Eye (tissue), 1 donor: ENCODE results near the gene EEFSEC.
"Not testable (repeated sequence)": the region's sequence is repeated elsewhere in the genome, so short reads cannot be mapped to it uniquely, and the experiment has no call there.

ENCODE experiments used
- DNase-seq: peaks from one replicate; pipeline ENCODE4 v3.0.0-alpha.2; 2015

Gene EEFSEC

GRCh38 chr3:128154354-128154753 lies 1.1 kb downstream of the EEFSEC start:
- not testable (repeated sequence) for DNase-seq

- DNase-seq, result no peak
Observed at GRCh38 chr3:128155616-128156360, 2.5 kb downstream of the EEFSEC start.

GRCh38 chr3:128160661-128161060 lies 7.4 kb downstream of the EEFSEC start:
- no peak for DNase-seq

GRCh38 chr3:128163432-128163831 lies 10.2 kb downstream of the EEFSEC start:
- no peak for DNase-seq

GRCh38 chr3:128166971-128167453 lies 13.7 kb downstream of the EEFSEC start:
- DNase-seq, result peak; percentile 43

GRCh38 chr3:128167646-128167972 lies 14.3 kb downstream of the EEFSEC start:
- no peak for DNase-seq

- peak; percentile 74 for DNase-seq
Observed at GRCh38 chr3:128167973-128168674, 14.8 kb downstream of the EEFSEC start.

GRCh38 chr3:128168836-128169235 lies 15.6 kb downstream of the EEFSEC start:
- no peak for DNase-seq

GRCh38 chr3:128170866-128171516 lies 17.7 kb downstream of the EEFSEC start:
- peak; percentile 92 for DNase-seq

- no peak for DNase-seq
Observed at GRCh38 chr3:128173200-128173599, 19.9 kb downstream of the EEFSEC start.

- DNase-seq, result no peak
Observed at GRCh38 chr3:128173849-128174248, 20.6 kb downstream of the EEFSEC start.

- no peak for DNase-seq
Observed at GRCh38 chr3:128174675-128175590, 21.7 kb downstream of the EEFSEC start.

- DNase-seq, result no peak
Observed at GRCh38 chr3:128175768-128176167, 22.5 kb downstream of the EEFSEC start.

- DNase-seq, result no peak
Observed at GRCh38 chr3:128176276-128176833, 23.1 kb downstream of the EEFSEC start.

GRCh38 chr3:128177865-128178264 lies 24.6 kb downstream of the EEFSEC start:
- no peak for DNase-seq

- no peak for DNase-seq
Observed at GRCh38 chr3:128178782-128179483, 25.7 kb downstream of the EEFSEC start.

GRCh38 chr3:128179484-128179819 lies 26.2 kb downstream of the EEFSEC start:
- DNase-seq, result no peak

GRCh38 chr3:128180436-128180835 lies 27.2 kb downstream of the EEFSEC start:
- DNase-seq, result no peak

GRCh38 chr3:128180913-128181312 lies 27.6 kb downstream of the EEFSEC start:
- no peak for DNase-seq

GRCh38 chr3:128182656-128183055 lies 29.4 kb downstream of the EEFSEC start:
- DNase-seq, result no peak

GRCh38 chr3:128185630-128186447 lies 32.6 kb downstream of the EEFSEC start:
- DNase-seq, result no peak
